HG03139 (cell line): ENCODE data around the gene RGS14.
A peak's percentile ranks its signal among the peaks of the same experiment; 100 is the strongest.
"Not testable (repeated sequence)": the region's sequence is repeated elsewhere in the genome, so short reads cannot be mapped to it uniquely, and the experiment has no call there.

Experiments
- ATAC-seq: cut with Tn5 transposase; IDR thresholded peaks from one replicate; pipeline ENCODE4 v1.9.1; 2021; ENCODE audit not compliant: unreplicated experiment

The RGS14 gene

GRCh38 chr5:177399997-177400868 is 42.5 kb downstream of the RGS14 start, which contains the start of gene PFN3:
TSS of gene PFN3 (minus strand) at chr5:177400661. CDS start at chr5:177400576, 85 bp downstream.
- no peak for ATAC-seq

GRCh38 chr5:177402271-177403043 is 44.7 kb downstream of the RGS14 start:
- ATAC-seq: no peak

- ATAC-seq: peak; percentile 19
Observed at GRCh38 chr5:177403102-177403791, 45.5 kb downstream of the RGS14 start.

GRCh38 chr5:177403792-177404640 is 46.3 kb downstream of the RGS14 start:
- peak; percentile 61 for ATAC-seq

- ATAC-seq: no peak
Observed at GRCh38 chr5:177404641-177405179, 47.0 kb downstream of the RGS14 start.

GRCh38 chr5:177405312-177405711 is 47.6 kb downstream of the RGS14 start:
- ATAC-seq: no peak

GRCh38 chr5:177405805-177406204 is 48.1 kb downstream of the RGS14 start:
- ATAC-seq: no peak

- ATAC-seq: no peak
Observed at GRCh38 chr5:177409043-177409801, 51.5 kb downstream of the RGS14 start, which contains the start of gene F12. TSS of gene F12 (minus strand) at chr5:177409564. CDS start at chr5:177409527, 37 bp downstream.

- no peak for ATAC-seq
Observed at GRCh38 chr5:177410575-177410974, 52.9 kb downstream of the RGS14 start.

- peak; percentile 48 for ATAC-seq
Observed at GRCh38 chr5:177412603-177413233, 55.0 kb downstream of the RGS14 start.

- ATAC-seq: no peak
Observed at GRCh38 chr5:177414481-177414880, 56.8 kb downstream of the RGS14 start.

- not testable (repeated sequence) for ATAC-seq
Observed at GRCh38 chr5:177417081-177417480, 59.4 kb downstream of the RGS14 start.

- no peak for ATAC-seq
Observed at GRCh38 chr5:177419046-177419445, 61.3 kb downstream of the RGS14 start.

GRCh38 chr5:177420472-177420871 is 62.7 kb downstream of the RGS14 start:
- not testable (repeated sequence) for ATAC-seq

GRCh38 chr5:177421062-177421798 is 63.5 kb downstream of the RGS14 start:
- ATAC-seq: no peak
